Testis (tissue), 2 donors: ENCODE measurements around the gene LHX8.

ENCODE experiments used
- CTCF ChIP-seq, 3 experiments: fragments of 450-650 bp in 2 of 3; fragments of 200-600 bp in 1 of 3; sonication (generic) in 1 of 3; IDR thresholded peaks; one replicate each; pipeline ENCODE4 v1.5.1; 2016 to 2019; ENCODE audit warnings: antibody characterized with exemption in 3 of 3, mild to moderate bottlenecking in 2 of 3, moderate library complexity in 1 of 3
- POLR2A ChIP-seq: fragments of 450-650 bp; IDR thresholded peaks from one replicate; pipeline ENCODE4 v1.6.1; 2017; ENCODE audit warnings: antibody characterized with exemption, mild to moderate bottlenecking, moderate library complexity

- TF ChIP-seq CTCF (IDR thresholded peaks at IDR 0.05): no peak
- no peak for TF ChIP-seq POLR2A
These were observed 38.4 kb downstream of the LHX8 start for GRCh38 chr1:75172556-75172955.
